GM18861 (cell line): Measurements from ENCODE around the gene RCN2.
"Not testable (repeated sequence)": the region's sequence is repeated elsewhere in the genome, so short reads cannot be mapped to it uniquely, and the experiment has no call there.

ENCODE experiments used
- ATAC-seq: cut with Tn5 transposase; IDR thresholded peaks from one replicate; pipeline ENCODE4 v1.9.1; 2021; ENCODE audit not compliant: unreplicated experiment

The RCN2 gene

DNA sequence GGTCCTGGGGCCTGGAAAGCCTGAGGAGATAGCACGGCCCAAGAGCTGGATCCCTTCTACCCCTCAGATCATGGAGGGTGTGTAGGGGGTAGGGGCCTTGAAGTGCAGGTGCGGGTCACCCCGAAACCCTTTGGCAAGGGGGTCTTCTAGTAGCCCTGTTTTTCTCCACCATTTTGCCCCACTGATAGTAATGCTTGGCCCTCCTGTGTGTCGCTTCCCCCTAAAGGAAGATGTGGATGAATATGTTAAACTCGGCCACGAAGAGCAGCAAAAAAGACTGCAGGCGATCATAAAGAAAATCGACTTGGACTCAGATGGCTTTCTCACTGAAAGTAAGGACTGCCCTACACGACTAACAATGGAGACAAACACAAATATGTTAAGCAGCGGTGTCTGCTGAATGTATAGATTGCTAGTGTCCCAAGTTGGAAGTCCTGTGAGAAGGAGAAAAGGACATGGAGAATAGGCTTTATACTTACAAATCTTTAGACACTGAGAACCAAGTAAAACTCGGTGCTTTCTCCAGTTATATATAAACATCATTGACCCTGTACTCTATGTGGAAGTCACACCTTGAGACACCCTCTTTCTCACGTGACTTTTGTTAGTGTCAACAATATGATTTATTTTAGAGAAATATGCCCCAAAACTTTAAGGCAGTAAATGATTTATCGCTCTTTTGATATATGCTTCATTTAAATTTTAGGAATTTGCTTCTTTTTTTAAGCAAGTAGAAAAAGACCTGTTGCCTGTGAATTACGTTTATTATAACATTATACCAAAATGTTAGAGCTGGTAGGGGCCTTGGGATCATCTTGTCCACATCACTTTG is 802 bp downstream of the RCN2 start:
- no peak for ATAC-seq

DNA sequence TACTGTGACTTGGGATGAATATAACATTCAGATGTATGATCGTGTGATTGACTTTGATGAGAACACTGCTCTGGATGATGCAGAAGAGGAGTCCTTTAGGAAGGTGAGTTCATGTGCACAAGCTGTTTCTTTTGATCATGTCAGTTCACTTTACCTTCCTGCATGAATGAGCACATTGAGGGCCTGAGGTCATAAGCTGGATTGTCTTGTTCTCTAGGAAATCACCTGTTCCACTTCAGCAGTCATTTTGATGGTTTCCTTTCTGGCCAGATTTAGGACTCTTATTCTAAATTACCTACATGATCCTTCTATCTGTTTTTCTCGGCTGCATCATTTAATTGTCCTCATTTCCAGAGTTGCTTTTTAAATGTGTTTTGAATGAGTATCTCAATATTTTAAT is 4.1 kb downstream of the RCN2 start:
- no peak for ATAC-seq

DNA sequence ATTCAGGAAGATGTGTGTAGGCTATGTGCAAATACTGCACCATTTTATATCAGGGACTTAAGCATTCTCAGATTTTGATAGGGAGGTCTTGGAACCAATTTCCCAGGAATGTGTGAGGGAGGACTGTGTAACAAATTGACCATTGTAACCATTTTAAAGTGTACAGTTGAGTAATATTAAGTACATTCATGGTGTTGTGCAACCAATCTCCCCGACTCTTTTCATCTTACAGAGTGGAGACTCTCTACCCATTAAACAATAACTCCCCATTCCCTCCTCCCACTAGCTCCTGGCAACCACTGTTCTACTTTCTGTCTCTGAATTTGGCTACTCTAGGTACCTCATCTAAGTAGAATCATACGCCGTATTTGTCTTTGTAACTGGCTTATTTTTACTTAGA is 5.1 kb downstream of the RCN2 start:
- ATAC-seq, result no peak

DNA sequence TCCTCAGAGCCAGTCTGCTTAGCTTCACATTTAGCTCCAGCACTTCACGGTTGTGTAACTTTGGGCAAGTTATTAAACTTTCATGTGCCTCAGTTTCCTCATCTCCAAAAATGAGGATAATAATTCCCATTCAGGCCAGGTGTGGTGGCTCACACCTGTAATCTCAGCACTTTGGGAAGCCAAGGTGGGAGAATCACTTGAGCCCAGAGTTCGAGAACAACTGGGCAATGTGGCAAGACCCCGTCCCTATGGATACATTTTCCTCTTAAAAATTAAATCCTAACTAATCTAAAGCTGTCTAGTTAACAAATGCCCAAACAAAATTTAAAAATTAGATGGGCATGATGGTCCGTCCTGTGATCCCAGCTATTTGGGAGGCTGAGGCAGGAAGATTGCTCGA is 7.2 kb downstream of the RCN2 start:
- ATAC-seq, result no peak

DNA sequence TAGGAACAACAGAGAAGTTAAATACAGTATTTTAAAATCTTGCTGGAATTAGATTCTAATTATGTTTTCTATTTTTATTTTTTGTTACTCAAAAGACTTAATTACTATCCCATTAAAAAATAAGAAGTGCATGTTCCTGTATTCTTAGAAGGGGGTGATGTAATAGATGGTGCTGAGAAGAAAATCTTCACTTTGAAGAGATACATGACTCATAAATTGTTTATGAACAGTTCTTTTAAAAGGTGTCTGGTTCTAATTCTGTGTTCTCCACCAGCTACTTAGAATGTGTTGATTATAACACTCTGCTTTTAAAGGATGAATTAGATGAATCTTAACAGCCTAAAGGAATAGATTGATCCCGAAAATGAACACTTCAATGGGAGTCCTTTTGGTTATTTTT is 8.2 kb downstream of the RCN2 start:
- ATAC-seq, result no peak

DNA sequence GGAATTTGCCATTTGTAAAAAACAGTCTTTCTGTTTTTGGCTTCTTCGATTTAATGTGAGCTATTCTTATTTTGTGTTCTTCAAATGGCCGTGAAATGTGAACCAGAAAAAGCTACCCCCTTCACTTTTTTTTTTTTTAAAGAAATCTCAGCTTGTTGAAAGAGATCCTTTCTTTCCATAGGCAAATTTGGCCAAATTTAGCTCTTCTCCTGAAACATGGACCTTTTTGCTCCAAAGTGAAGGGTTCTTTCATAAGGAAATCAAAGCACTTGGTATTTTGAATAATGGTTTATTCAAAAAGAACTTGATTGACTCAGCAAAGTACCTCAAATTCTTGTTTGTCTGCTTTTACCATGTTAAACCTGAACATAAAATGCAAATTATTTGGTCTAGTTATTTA is 10.1 kb downstream of the RCN2 start:
- no peak for ATAC-seq

DNA sequence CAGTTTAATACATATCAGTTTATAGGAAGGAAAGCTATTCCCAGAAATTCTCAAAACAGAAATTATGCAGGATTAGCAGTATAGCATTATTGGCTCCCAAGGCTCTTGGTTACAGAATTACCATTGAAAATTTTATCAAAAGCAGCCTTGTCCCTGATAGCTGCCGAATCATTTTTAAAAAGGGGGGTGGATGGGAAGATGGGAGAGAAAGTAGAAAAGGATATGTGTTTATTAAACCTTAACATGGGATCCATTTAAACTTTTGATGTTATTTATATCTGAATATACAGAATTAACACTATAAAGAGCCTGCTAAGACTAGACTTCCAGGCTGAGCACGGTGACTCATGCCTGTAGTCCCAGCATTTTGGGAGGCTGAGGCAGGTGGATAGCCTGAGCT is 10.8 kb downstream of the RCN2 start:
- no peak for ATAC-seq

DNA sequence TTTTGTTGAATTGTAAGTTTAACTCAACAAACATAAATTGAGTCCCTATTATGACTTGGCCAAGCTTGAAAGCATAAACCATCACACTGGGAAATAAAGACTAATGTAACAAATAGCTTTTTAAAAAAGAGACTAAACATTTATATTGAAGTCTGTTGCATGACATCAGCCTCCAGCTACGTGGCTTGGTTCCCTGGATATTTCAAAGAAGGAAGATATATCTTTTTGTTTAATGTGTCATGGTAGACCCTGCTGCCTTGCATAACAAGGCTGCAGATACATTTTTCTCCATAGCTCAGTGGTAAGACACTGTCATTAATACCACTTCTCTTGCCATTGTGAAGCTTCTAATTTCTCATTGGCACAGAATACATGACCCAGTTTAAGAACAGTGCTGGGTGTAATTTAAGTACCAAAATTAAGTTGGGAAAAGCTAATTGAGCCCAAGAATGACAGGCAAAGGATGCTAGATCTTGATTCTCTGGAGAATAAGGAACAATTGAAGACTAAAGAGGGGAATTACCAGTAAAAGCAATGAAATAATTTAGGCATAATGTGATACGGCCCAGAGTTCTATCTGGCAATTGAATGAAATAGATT is 14.0 kb downstream of the RCN2 start:
- no peak for ATAC-seq

DNA sequence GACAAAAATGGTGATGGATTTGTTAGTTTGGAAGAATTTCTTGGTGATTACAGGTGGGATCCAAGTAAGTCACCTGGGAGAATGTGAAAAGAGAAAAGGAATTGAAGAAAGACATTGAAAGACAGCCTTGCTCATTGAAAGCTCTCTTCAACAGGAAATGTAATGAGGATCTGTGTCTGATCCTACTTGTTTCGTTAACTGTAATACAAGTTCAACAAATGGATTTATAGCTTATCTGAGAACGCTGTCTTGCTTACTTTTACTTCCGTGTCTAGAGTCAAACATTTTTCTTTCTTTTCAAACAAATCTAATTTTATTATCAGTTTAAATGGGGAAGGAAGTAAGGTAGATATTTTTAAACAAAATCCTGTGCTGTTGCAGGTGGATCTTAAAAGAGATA is 15.9 kb downstream of the RCN2 start:
- no peak for ATAC-seq

DNA sequence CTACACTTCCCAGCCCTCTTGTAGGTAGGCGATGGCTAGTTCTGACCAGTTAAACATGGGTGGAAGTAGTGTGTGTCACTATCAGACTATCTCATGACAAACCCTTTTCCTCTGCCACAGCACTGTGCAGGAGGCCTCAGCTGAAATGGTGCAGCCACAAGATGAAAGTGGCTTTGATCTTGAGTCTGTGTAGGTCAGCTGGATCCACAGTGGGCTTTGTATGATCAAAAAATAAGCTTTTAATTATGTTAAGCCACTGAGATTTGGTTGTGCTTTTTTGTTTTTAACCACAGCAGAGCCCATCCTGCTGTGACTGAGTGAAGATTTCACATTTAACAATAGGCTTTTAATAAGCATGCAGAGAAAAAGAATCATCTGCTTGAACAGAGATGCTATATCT is 19.7 kb downstream of the RCN2 start:
- ATAC-seq, result no peak

DNA sequence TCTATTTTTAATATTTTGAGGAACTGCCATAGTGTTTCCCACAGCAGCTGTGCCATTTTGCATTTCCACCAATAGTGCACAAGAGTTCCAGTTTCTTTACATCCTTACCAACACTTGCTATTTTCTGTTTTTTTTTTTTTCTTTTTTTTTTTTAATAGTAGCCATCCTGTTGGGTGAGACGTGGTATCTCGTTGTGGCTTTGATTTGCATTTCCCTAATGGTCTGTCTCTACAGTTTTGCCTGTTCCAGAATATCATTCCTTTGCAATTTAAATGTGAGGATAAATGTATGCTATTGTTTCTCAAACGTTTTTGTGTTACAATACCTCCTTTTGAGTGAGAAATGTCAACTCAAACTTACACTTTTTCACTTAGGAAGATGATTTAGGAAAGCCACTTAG is 22.4 kb downstream of the RCN2 start:
- no peak for ATAC-seq

DNA sequence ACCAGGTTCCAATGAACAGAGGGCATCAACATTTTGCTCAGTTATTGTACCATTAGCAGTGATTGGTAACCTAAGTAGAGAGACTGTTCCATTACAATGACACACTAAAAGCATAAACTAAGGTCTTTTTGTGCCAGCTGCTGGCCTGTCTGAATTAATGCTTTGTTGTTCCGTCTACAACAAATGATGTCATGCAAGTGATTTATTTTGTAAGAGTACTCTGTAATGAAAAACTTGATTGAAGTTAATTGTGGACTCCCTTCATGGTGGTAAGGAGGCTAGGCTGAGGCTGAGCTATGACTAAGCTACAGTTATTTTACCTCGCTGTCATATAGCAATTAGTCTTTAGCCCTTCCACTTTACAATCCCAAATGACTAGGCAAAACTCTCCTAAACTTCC is 23.2 kb downstream of the RCN2 start:
- no peak for ATAC-seq

DNA sequence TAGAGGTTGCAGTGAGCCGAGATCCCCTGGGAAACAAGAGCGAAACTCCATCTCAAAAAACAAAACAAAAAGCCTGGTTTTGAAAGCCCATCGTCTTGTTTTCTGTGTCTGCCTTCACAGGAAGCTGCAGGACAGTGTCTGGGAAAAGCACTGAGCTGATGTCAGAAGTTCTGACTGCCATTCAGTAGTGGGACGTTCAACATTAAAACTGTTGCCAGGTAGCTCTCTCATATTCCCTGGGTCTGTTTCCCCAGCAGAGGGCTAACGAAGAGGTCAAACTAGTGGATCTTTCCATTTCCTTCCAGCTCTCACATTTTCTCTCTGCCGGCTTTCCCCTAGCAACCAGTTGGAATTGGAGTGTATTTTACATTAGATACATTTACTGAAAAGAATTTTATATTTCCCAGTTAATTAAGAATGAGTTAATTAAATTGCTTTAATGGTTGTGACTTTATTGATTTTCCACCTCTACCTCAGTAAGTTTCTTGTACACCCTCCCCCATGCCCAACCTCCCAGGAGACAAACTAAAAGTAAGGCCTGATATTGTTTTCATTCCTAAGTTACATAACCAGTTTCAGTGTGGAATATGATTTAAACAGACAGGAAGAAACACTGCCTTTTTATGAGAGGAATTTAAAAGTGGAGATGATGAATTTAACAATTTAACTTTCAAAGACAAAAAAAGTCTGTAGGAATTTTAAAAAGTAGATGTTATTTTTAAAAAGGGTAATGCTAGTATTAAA is 29.9 kb downstream of the RCN2 start:
- ATAC-seq, result no peak

DNA sequence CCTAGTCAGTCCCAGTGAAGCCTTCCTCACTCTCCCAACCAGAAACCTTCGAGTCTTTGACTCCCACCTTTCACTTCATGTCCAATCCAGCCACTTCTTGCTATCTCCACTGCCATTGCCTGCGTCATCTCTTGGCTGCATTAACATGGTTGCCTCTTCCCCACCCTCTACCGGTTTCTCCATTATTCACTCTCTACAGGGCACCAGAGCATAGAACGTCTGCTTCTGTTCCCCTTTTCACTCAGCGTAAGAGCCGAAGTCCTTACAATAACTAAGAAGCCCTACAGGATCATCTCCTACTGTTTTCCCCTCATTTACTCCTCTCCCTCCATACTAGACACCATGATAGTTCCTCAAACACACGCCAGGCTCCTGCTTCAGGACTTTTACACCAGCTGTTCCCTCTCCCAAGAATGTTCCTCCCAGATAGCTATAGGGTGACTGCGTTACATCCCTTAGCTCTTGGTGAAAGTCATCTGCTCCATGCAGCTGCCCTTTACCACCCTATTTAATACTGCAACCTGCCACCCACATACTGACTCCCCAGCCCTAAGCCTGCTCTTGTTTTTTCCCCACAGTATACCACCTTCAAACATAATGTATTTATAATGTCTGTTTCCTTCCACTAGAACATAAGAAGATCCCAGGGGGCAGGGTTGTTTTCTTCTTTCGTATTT is 30.9 kb downstream of the RCN2 start:
- no peak for ATAC-seq

DNA sequence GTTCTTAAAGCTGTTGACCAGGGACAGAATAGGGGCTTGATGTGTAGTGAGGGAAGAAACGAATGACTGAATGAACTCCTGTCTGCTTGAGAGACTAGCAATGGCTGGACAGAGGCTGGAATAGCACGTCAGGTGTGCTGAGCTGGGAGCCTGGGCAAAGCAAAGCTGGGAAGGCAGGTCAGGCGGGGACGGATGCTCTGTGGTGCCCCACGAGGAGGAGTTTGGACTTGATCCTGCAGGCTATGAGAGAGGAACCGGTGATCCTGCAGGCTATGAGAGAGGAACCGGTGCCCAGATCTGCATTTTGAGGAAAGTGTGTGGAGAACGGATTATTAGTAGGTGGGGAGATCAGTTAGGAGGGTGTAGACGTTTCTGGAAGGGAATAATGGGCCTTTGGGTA is 32.0 kb downstream of the RCN2 start:
- no peak for ATAC-seq

DNA sequence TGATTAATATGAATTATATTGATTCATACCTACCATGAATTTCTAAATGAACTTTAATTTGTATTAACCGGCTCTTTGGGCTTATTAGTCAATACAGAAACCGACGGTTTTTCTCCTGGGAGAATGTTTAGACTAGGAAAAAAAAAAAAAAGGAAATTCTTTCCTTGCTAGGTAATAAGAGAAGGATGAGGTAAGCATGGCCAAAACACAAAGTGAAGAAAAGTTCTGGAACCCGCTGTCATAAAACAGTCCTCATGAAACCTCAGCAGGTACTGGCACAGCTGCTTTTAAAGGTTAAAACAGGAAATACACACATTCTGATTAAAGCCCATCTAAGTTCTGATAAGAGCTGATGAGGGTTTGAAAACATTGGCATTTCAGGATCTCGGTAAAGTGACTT is 32.6 kb downstream of the RCN2 start:
- no peak for ATAC-seq

DNA sequence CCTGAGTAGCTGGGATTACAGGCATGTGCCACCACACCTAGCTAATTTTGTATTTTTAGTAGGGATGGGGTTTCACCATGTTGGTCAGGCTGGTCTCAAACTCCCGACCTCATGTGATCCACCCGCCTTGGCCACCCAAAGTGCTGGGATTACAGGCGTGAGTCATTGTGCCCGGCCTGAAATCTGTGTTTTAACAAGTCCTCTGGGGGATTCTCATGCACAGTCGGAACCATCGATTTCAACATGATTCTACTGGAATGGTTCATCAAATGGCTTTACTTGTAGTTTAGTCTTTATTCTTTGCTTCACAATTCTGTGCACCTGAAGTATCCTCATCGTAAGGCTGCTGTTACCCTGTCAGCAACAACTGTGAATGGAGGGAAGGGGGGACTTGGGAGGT is 34.5 kb downstream of the RCN2 start:
- not testable (repeated sequence) for ATAC-seq

DNA sequence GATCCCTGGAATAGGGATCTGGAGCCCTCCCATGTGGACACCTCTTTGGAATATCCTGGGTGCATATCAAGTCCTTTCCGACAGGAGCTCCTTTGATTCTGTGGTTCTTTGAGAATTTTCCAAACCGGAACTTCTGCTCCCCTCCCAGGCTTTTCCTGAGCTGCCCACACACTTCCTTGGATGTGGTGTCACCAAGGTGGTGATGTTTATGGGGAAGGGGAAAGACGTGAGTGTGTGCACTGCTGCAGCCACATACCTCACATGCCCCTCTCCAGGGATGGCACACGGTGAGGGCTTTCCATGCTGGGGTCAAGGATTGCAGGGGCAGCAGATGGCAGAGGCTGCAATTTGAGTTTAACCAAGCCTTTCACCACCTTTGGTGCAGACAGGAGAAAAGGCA is 35.5 kb downstream of the RCN2 start:
- ATAC-seq, result no peak

DNA sequence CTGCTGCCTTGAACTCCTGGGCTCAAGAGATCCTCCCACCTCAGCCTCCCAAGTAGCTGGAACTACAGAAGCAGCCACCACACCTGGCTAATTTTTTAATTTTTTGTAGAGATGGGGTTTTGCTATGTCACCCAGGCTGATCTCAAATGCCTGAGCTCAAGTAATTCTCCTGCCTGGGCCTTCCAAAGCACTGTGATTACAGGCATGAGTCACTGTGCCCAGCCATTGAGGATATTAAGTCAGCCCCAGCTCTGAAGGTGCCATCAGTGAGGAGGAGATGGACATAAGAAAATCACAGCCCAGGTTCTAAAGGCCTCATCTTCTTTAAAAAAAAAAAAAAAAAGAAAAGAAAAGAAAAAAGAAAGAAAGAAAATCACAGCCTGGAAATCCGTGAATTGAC is 36.8 kb downstream of the RCN2 start:
- no peak for ATAC-seq

DNA sequence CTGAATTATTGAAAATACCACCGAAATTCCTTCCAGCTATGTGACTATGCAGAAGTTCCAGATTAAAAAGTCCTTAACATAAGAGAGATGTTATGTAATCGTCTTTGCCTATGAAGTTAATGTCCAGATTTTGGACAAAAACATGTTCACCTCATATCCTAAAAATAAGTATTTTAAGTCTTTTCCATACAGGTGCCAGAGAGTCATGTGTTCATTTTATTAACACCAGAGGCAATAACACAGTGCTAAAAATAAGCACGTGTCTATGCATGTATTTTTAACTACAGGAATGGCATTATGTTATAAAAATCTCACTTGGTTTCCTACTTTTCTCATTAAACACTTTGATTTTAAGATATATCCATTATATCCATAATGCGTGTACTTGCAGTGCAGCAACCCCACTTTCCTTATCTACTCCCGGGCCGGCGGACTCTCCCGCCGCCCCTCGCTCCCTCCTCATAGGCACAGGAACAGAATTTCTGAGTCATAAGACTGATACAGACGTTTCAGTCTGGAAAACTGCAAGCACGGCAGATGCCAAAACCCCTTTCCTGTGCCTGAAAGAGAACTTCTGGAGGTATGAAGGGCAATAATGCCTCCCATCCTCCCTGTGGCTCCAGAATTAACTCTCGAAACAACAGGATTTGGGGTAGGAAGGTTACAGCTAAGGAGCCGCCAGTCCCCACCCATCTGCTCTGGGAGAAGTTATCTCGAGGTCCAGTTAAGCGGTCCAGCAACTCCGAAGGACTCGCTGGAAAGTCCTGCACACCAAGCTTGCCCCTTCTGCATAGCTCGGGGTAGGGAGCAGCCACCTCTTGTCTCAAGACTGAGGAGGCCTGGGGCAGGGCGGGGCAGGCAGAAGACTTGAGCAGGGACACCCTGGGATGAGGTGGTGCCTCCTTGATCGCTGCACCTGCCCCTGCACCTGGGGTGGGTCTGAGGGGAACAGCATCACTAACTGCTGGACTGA is 41.1 kb downstream of the RCN2 start:
- no peak for ATAC-seq

DNA sequence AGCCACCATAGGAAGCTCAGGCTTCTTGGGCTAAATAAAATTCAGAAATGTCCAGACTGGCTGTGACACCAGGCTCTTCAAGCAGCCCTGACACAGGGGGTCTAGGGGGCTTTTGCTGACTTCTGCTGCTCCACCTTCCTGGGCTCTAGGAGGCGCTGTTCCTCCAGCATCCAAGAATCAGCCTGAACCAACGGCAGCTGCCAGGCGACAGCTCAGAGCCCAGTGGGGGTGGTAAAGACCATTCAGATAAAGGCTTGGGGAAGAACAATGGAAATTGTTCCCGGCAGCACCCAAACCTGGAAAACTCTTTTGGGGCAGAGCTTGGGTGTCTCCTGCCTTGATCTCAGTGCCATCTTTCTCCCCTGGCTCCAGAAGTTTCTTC is 41.8 kb downstream of the RCN2 start:
- no peak for ATAC-seq
